GM04503 (cell line): ENCODE data around the gene AKAP8L.
A peak's percentile ranks its signal among the peaks of the same experiment; 100 is the strongest.
"Not testable (repeated sequence)": the region's sequence is repeated elsewhere in the genome, so short reads cannot be mapped to it uniquely, and the experiment has no call there.

Experiments
- DNase-seq: peaks from one replicate; pipeline ENCODE4 v3.0.0-alpha.2; 2012; ENCODE audit warnings: low read depth

Gene AKAP8L

DNA sequence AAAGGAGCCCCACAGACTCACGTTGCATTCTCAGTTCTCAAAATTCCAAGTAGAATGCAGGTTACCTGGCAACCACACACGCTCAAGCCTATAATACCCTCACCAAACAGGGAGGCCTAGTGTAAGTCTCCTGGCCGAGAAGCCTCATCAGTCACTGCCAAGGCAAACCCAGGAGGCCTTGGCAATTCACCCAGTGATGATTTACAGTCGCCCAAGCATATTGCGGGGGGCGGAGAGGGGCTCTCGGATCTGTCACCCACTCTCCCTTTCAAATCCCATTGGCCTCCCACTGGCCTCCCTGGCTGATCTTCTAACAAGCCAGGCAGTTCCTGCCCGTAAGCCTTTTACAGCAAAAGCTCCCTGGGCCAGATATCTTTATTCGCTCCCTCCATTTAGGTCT lies 1.1 kb downstream of the AKAP8L start:
- DNase-seq, result no peak

DNA sequence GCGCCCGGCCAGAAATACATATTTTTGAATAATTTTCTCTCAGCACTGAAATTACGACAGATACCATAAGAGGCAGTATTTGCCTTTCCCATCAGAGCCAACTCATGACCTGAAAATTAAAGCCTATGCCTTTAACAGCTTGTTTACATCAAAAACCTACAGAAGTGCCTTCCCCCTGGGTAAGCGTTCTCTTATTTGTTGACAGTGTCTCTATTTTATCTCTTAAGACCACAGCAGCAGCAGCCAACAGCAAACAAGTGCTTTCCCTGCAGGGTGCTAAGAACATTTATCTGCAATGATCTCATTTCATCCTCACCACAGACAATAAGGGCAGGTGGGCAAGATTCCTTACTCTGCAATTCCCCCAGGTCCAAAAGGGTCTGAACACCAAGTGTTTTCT lies 6.0 kb downstream of the AKAP8L start:
- no peak for DNase-seq

DNA sequence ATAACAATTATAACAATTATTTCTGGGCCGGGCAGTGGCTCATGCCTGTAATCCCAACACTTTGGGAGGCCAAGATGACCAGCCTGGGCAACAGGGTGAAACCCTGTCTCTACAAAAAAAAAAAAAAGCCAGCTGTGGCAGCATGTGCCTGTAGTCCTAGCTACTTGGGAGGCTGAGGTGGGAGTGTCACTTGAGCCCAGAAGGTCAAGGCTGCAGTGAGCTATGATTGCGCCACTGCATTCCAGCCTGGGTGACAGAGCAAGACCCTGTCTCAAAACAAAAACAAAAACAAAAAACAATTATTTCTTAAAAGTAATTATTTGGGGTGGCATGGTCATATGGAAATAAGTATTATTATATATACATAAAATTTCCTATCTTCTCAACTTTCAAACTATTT lies 7.4 kb downstream of the AKAP8L start:
- DNase-seq, result not testable (repeated sequence)

DNA sequence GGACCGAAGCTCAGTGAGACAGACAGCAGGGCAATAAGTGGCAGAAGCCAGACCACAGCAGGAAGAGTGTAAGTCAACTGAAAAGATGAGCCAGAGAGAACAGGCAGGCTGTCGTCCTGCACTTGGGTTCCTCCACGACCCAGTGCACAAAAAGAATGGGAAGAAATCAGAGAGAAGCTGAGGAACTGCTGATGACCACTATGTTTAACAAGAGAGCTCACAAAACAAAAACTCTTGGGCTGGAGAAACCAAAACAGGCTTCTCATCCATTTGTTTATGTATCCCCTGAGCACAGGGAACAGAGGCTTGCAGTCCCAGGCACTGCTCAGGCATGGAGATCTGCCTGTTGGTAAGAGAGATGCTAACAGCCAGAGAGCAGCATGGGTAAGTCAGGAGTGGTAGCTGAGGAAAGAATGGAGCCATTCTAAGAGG lies 14.0 kb downstream of the AKAP8L start:
- no peak for DNase-seq

DNA sequence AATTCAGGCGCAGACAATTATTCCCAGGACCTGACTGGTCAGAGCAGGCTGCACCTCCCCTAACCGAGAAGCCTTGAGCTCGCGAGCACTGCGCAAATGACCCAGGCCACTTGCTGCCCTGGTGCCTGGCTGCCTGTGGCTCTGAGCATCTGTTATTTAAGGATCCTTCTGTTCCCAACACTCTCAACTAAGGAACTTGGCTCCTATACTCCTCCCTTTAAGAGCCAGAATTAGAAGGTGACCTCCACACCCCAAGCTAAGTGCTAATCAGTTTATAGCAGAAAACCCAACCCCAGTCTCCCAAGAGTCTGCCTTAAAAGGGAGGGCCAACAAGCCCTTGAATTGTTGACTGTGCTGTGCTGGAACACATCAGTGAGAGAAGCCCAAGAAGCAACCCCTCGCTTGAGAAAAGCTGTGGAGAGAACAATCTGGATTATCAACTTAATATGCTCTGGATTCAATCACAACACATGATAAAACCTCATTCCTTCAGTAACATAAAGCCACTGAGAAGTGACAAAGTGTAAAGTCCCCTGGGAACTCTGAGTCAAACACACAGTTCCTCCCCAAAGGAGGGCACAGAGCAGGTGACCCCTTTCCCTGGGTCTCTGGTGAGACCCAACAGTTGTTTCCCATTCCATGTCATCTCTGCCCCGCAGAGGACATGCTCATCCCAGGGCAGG lies 14.6 kb downstream of the AKAP8L start:
- no peak for DNase-seq

DNA sequence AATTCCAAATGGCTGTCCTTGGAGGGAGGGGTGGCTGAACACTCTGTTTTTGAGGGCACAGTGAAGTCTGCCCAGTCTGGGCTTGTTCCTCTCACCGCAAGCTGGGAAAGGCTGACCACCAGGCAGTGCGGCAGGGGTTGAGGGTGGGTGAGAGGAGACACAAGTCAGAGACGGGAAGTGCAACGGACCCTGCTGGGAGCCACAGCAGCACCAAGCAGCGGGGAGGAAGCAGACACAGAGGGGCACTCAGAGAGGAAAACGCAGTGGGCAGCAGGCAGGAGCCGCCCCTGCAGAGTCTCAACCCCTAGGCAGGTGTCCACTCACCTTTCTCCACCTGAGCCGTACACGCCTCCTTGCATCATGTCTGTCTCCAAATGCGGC lies 15.6 kb downstream of the AKAP8L start:
- DNase-seq, result no peak

DNA sequence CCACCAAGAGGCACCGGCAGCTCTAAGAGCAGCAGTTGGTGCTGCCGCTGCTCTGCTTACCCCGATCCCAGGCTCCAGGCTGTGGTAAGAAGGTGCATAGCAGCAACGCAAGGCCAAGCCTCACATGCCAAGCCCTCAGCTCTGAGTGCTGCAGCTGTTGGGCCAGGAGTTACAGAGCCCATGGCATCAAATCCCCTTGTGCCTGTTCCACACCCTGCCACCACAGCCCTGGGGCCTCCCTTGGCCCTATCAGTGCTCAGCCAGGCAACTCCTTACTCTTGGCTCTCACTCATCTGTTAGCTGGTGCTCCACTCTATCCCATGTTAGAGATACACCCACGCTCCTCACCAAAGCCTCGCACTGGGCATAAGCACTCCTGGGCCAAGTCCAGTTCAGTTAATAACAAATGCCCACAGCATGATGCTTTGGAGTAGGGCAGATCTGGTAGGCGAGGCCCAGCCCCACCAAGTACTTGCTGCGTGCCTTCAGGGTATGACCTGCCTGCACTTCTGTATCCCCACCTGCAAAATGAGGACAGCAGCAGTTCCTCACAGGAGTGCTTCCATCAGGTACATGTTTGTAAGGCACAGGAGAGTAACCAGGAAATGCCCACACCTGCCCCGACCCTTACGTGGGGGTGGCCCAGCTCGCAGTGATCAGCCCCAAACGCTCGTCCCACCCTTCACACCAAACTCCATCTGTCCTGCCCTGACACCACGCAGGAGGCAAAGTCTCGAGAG lies 16.2 kb downstream of the AKAP8L start:
- no peak for DNase-seq

DNA sequence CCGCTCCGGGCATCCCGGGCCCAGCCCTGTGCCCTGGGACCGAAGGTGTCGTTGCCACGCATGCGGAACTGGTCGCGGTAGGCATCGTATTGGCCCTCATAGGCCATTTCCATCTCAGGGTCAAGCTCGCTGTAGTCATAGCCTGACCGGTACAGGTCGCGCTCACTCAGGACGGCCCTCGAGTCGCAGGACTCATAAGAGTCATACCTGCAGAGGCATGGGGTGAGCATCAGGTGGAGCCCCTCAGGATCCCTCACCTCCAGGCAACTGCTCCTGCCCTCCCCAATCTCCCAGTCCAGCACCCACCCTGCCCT lies 17.4 kb downstream of the AKAP8L start:
- DNase-seq, result no peak

DNA sequence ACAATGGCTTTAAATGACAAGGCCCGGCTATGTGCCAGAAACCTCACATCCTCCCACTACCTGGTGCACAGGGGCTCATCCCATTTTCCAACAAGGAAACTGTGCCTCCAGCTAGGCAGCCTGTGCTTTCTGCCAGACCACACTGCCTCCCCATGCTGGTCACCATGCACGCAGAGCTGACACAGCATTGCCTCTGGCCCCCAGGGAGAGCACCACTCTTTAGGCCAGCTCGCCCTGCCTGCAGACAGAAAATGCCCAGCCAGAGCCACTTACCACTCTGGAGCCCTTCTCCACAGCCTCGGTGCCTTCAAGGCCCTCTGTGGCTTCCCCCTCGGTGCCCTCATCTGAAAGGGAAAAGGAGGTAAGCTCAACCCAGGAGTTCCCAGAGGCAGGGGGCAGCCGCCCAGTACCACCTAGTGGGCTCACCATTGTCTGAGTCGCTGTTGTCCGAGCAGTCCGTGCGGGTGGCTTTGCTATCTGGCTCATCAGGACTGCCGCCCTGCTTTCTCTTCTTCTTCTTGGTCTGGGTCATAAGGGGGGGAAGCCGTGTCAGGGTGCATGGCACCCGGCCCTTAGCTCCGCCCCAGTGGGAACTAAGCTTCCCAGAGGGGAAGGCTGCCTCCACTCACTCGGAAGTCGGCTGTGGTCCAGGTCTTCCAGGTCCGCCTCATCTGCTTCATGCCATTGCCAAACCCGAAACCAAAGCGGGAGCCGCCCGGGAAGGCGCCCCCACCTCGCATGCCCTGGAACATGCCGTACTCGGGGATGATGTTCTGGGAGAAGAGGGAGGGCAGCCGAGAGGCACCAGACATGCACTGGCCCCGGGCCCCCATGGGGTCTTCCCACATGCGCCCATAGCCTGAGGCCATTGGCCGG lies 18.0 kb downstream of the AKAP8L start:
- DNase-seq, result no peak

DNA sequence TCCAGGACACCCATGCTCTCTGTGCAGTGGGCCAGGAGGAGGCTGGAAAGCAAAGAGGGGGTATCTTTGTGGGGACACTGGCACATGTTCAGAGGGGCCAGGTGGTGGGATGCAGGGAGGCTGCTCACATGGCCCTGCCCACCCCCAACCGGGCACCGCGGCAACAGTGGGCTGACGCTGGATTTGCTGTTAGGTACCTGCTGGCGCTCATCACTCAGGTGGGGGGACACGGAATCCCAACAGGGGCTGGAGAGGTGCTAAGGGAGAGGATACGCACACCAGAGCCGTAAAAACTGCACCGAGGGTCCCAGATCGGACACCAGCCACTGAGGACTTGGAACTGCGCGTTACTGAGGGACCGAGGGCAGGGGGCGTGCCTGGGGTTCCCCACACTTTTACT lies 19.2 kb downstream of the AKAP8L start:
- DNase-seq, result no peak

DNA sequence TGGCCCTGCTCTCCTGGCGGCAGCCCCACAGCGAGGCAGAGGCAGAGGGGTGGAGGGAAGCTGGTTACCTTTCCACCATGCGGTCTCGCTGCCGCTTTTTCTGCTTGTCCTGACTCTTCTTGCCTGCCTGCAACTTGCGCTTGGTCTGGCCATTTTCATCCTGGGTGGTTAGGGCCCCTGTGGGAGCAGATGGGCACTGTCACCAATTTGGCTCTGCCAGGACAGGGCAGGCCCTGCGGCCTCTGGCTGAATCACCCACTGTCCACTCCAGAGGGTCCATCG lies 19.6 kb downstream of the AKAP8L start:
- no peak for DNase-seq

DNA sequence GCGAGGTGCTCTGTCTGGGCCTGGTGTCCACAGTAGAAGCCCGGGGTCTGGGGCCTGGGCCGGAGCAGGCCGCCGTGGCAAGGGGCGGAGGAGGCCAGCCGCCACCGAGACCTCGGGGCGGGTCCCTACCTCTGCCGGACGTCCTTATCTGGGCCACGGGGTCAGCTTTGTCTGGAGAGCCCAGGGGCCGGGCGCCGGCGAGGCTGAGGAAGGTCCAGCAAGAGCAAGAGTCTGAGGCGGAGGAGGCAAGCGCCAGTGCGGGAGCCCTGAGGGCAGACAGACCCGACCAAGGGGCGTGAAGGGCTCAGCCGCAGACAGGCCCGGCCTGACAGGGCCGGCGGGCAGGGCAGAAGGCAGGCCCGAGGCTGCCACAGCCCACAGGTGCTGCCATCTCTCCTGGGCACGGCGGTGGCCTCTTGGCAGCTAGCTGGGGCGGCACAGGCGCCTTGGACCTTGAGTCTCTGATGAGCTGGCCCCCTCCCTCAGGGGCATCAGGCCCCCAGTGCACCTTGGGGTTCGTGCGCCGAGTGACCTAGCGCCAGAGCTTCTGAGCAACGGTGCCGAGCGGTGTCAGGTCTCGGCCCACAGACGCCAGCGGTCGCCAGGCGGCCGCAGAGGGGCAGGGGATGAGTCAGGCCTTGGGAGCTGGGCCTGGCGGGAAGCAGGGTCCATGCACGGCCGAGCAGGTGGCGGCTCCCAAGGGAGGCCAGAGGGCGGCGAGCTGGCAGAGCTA lies 20.1 kb downstream of the AKAP8L start:
- no peak for DNase-seq

DNA sequence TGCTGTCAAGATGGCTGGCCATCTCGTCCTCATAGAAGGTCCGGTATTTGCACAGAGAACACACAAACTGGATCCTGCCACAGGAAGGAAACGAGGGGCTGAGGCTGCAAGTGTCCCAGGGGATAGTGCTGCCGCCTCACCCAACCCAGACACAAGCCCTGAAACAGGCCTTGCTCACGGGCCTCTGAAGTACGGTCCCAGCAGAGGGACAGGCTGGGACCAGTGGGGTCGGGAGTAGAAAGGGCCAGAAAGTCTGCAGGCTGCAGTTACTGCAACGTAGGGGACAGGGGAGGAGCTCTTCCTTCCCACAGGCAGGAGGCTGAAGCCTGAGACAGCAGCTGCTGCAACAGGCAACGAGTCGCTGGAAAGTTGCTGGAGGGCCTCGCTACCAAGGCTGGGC lies 21.0 kb downstream of the AKAP8L start:
- DNase-seq, result no peak

DNA sequence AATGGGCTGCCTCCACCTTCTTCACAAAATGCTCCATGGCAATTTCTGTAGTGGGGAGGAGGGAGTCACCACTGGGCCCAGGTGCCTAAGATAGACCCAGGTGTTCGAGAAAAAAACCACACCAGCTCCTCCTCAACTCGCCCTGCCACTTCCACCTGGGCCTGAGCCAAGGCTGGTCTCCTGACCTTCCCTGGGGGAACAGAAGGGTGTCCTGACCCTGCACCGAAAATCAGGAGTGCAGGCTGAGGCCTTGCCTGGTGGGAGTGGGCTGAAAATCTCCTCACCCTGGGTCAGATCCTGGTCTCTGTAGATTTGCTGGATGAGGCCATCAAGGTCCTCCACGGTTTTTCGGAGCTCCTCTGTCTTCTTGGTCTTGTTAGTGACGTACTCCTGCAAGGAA lies 21.6 kb downstream of the AKAP8L start:
- no peak for DNase-seq

DNA sequence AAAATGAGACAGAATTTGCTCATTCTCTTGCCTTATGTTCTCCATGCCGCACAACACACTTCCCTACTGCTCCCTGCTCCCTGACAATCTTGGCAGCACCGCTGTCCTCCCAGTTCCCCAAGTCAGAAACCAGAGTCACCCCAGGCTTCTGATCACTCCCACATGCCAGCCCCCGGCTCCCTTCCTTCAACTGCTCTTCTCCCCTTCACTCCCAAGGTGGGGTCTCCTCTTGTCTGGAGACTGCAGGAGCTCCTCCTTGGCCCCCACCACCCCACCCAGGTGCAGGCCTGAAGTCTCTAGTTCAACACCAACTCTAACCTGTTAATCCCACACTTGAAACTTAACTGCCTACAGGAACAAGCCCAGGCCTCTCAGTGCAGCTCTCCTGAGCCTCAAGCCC lies 22.4 kb downstream of the AKAP8L start:
- DNase-seq, result no peak

DNA sequence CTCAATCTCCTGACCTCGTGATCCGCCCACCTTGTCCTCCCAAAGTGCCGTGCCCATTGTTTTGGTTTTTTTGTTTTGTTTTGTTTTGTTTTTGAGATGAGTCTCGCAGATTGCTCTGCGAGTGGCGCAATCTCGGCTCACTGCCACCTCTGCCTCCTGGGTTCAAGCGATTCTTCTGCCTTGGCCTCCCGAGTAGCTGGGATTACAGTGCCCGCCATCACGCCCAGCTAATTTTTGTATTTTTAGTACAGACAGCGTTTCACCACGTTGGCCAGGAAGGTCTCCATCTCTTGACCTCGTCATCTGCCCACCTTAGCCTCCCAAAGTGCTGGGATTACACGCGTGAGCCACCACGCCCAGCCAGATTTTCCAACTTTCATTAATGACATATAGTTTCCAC lies 23.5 kb downstream of the AKAP8L start:
- DNase-seq, result not testable (repeated sequence)

DNA sequence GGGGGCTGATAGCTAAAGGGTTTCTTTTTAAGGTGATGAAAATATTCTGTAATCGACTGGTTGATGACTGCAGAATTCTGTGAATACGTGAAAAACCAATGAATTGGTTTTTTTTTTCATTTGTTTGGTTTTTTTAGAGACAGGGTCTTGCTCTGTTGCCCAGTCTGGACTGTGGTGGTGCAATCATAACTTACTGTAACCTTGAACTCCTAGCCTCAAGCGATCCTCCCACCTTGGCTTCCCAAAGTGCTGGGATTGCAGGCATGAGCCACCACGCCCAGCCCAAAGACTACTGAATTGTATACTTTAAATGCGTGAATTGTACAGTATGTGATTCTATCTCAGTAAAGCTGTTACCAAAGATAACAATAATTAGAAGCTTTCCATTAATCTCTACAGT lies 24.4 kb downstream of the AKAP8L start:
- DNase-seq, result no peak

DNA sequence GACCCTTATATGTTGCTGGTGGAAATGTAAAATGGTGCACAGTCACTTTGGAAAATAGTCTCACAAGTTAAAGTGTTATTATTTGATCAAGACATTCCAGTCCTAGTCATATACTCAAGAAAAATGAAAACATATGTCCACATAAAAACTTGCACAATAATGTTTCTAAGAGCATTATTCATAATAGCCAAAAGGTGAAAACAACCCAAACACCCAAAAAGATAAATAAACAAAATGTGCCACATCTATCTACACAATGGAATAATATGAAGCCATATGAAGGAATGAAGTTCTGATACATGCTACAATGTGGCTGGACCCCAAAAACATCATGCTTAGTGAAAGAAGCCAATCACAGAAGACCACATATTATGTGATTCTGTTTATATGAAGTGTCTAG lies 24.8 kb downstream of the AKAP8L start:
- peak; percentile 24 for DNase-seq

DNA sequence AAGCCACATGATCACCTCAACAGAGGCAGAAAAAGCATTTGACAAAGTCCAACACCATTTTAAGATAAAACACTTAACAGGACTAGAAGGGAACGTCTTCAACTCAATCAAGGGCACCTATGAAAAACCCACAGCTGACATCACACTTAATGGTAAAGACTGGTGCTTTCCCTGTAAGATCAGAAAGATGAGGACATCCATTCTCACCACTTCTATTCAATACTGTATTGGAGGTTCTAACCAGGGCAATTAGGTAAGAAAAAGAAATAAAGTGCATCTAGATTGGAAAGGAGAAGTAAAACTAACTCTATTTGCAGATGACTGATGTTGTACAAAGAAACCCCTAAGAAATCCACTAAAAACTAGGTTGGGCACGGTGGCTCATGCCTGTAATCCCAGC lies 28.0 kb downstream of the AKAP8L start:
- no peak for DNase-seq

DNA sequence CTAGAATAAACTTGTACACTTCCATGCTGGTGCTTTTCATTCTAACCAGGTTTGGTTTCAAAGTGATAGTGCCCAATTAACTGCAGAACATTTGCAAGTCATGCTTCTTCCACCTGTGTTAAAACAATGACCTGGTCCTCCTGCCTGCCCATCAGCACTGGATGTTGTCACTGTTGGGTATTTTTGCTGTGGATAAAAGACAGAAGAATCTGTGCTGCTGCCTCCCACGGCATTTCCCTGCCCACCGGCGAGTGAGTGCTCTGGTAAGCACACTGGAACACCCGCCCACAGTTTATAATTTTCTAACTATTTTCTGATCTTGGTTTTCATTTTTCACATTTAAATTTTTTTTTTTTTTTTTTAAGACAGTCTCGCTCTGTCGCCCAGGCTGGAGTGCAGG lies 36.9 kb downstream of the AKAP8L start:
- DNase-seq, result no peak

DNA sequence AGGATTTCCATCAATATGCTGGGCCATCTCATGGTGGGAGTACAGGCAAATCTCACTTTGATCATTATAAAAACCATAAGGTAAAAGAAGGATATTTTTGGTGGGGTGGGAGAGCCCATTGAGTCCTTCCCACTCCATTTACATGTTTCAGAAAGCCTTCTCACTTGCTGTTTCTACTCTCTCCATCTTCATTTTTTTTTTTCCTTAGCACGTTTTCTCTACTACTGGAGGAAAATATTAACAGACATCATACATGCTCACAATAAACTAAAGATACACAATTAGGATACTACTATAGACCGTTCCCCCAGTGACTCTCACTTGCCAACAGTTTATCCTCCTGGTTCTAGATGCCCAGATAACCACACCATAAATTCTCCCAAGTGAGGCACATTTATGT lies 37.4 kb downstream of the AKAP8L start:
- no peak for DNase-seq

DNA sequence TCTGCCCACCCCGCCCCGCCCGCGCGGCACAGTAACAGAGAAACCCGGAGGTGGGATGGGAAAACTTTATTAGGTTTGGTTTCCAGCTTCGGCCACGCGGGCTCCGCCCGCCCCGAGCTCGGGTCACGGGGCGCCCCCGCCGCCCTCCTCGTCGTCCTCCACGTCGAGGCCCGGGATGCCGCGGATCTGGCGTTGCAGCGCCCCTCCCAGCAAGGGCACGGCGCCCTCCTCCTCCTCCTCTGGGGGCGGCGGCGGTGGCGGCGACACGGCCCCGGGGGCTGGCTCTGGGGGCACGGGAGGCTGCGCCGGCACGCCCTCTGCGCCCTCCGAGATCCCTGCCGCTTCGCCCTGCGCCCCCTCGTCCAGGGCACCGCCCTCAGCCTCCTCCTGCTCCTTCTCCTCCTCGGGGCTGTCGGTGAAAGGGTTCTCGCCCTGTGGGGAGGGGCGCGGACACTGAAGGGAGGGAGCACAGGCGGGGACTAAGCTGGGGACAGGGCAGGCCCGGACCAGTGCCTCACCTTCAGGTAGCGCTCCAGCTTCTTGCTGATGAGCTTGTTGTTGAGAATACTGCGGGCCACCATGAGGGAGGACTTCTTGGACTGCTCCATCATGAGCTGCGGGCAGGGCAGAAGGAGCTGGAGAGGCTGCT lies 38.7 kb downstream of the AKAP8L start:
- no peak for DNase-seq
